Measurements from ENCODE around the gene GBX2.

GRCh38 chr2:236195726-236196125 lies 27.5 kb upstream of the GBX2 start:
- TF ChIP-seq ZBTB37 (CRISPR knock-in tag; IDR thresholded peaks at IDR 0.05), result no peak
- TF ChIP-seq ZNF17 (CRISPR knock-in tag; IDR thresholded peaks at IDR 0.05), result no peak
- TF ChIP-seq POLR2A (IDR thresholded peaks at IDR 0.05; ENCODE audit: insufficient read depth in 1 of 2, low read depth in 2 of 2, low read length in 2 of 2), result no peak
- no peak for TF ChIP-seq MTF1 (CRISPR knock-in tag; IDR thresholded peaks at IDR 0.05)
- no peak for TF ChIP-seq ZNF513 (CRISPR knock-in tag; conservative IDR thresholded peaks at IDR 0.05)
